Progenitor cell of endocrine pancreas (in vitro differentiated cells): ENCODE data around the gene PRSS1. TPM values are rescaled to one million over a fixed set of nuclear protein-coding genes. Genes with fewer than 3 reads are reported as not detected.

ENCODE experiments used
- DNase-seq: peaks from one replicate; pipeline ENCODE4 v3.0.0; 2021; ENCODE audit warnings: low spot score; ENCODE audit not compliant: unreplicated experiment
- H3K27ac Mint-ChIP-seq: 2 replicates; pipeline ENCODE4 v1.8.0; 2021; ENCODE audit warnings: mild to moderate bottlenecking, moderate library complexity, mixed read lengths
- H3K27me3 Mint-ChIP-seq: 2 replicates; pipeline ENCODE4 v1.8.0; 2021; ENCODE audit warnings: mixed read lengths
- H3K36me3 Mint-ChIP-seq: 2 replicates; pipeline ENCODE4 v1.8.0; 2022; ENCODE audit warnings: mixed read lengths; ENCODE audit not compliant: insufficient read depth
- H3K4me1 Mint-ChIP-seq: 2 replicates; pipeline ENCODE4 v1.8.0; 2021; ENCODE audit warnings: low read depth, mixed read lengths
- H3K4me3 Mint-ChIP-seq: 2 replicates; pipeline ENCODE4 v1.8.0; 2021; ENCODE audit warnings: low read depth, mild to moderate bottlenecking, moderate library complexity, mixed read lengths
- H3K9me3 Mint-ChIP-seq: 2 replicates; pipeline ENCODE4 v1.8.0; 2021; ENCODE audit warnings: low read depth, mixed read lengths
- total RNA-seq: library from RNA; stranded (reverse); gene quantifications from 2 replicates; pipeline ENCODE4 v1.2.1, GENCODE V29; 2021
- TF ChIP-seq, protein P1 (sequence below): fragments of 200-600 bp; sonication (generic); IDR thresholded peaks from one replicate; pipeline ENCODE4 v1.5.0; 2021; ENCODE audit warnings: antibody characterized with exemption, mild to moderate bottlenecking; ENCODE audit not compliant: unreplicated experiment

The PRSS1 gene
- total RNA-seq, 1 donor from 2014 or later = 32.1 TPM

DNA sequence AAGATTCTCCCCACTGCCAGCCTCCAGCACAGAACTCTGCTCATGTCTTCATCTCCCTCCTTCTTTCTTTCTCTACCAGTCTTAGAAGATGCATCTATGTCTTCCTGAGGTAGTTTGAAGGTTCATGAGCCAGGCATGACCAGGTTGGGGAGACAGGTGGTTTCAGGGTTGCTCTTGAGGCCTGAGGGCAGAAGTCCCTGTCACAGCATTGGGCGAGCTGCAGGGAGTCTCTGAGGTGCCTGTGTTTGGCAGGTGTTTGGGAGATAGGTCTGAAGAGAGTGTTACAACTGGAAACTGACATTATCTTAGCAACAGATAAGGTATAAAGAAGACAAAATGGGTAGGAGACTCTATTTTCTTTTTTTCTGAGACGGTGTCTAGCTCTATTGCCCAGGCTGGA lies 40.2 kb downstream of the PRSS1 start:
- Mint-ChIP-seq H3K27ac (no peak overlapping the region), H3K36me3 (no peaks in the 10 kb centered on the region), H3K9me3 (no peaks in the 10 kb centered on the region), H3K27me3 (peaks cover 57% of the 10 kb centered on the region), H3K4me3 (no peak overlapping the region), H3K4me1 (no peaks in the 10 kb centered on the region)
- no peak for DNase-seq
- TF ChIP-seq, protein P1, sequence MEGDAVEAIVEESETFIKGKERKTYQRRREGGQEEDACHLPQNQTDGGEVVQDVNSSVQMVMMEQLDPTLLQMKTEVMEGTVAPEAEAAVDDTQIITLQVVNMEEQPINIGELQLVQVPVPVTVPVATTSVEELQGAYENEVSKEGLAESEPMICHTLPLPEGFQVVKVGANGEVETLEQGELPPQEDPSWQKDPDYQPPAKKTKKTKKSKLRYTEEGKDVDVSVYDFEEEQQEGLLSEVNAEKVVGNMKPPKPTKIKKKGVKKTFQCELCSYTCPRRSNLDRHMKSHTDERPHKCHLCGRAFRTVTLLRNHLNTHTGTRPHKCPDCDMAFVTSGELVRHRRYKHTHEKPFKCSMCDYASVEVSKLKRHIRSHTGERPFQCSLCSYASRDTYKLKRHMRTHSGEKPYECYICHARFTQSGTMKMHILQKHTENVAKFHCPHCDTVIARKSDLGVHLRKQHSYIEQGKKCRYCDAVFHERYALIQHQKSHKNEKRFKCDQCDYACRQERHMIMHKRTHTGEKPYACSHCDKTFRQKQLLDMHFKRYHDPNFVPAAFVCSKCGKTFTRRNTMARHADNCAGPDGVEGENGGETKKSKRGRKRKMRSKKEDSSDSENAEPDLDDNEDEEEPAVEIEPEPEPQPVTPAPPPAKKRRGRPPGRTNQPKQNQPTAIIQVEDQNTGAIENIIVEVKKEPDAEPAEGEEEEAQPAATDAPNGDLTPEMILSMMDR = no peak

DNA sequence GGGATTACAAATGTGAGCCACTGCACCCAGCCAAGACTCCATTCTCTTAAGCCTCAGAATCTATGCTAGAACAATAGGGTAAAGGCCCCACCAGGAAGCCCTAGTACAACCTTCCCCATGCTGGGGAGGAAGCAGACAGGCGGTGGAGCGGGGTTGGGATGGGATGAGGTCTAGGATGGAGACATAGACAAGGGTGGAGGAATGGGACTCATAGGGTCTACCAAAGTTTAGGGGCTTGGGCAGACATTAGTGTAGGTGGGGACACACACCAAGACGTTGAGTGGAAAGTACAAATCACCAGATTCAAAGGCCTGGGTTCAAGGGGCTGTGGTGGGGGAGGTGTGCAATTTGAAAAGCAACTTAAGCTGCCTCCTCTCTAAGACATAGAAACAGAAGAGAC lies 40.8 kb downstream of the PRSS1 start:
- Mint-ChIP-seq H3K27me3 (peaks cover 63% of the 10 kb centered on the region), H3K4me3 (no peak overlapping the region), H3K36me3 (no peaks in the 10 kb centered on the region), H3K9me3 (no peaks in the 10 kb centered on the region), H3K27ac (no peak overlapping the region), H3K4me1 (no peaks in the 10 kb centered on the region)
- TF ChIP-seq, protein P1 = no peak
- DNase-seq = no peak

DNA sequence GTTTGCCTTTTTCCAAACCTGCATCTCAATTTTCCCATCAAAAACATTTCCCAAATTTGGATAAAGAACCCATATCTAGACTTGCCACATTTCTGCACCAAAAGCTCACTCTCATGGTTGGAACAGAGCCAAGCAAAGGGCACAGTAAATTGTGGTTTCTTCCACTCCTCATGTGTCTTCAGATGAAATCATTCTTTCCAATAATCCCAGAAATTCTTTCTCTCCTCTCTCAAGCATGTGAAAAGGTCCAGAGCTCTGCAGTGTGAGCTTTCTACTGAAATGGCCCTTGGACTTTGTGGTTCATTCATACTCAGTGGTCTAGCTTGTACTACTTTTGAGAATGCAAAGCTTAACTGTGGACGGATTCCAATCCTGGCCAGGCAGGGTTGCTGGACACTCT lies 41.3 kb downstream of the PRSS1 start:
- H3K27ac Mint-ChIP-seq = no peak overlapping the region
- TF ChIP-seq, protein P1 = no peak
- H3K36me3 Mint-ChIP-seq = no peaks in the 10 kb centered on the region
- H3K27me3 Mint-ChIP-seq = peaks cover 68% of the 10 kb centered on the region
- H3K4me3 Mint-ChIP-seq = no peak overlapping the region
- no peaks in the 10 kb centered on the region for H3K9me3 Mint-ChIP-seq
- no peaks in the 10 kb centered on the region for H3K4me1 Mint-ChIP-seq
- DNase-seq = no peak

DNA sequence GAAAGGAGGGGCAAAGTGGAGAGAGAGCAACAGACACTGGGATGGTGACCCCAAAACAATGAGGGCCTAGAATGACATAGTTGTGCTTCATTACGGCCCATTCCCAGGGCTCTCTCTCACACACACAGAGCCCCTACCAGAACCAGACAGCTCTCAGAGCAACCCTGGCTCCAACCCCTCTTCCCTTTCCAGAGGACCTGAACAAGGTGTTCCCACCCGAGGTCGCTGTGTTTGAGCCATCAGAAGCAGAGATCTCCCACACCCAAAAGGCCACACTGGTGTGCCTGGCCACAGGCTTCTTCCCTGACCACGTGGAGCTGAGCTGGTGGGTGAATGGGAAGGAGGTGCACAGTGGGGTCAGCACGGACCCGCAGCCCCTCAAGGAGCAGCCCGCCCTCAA lies 42.2 kb downstream of the PRSS1 start:
- H3K27me3 Mint-ChIP-seq = peaks cover 75% of the 10 kb centered on the region
- TF ChIP-seq, protein P1 = no peak
- H3K36me3 Mint-ChIP-seq = no peaks in the 10 kb centered on the region
- H3K27ac Mint-ChIP-seq = no peak overlapping the region
- H3K4me3 Mint-ChIP-seq = no peak overlapping the region
- peaks cover 3% of the 10 kb centered on the region for H3K4me1 Mint-ChIP-seq
- DNase-seq = no peak
- H3K9me3 Mint-ChIP-seq = no peaks in the 10 kb centered on the region

DNA sequence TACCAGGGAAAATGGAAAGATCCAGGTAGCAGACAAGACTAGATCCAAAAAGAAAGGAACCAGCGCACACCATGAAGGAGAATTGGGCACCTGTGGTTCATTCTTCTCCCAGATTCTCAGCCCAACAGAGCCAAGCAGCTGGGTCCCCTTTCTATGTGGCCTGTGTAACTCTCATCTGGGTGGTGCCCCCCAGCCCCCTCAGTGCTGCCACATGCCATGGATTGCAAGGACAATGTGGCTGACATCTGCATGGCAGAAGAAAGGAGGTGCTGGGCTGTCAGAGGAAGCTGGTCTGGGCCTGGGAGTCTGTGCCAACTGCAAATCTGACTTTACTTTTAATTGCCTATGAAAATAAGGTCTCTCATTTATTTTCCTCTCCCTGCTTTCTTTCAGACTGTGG lies 42.9 kb downstream of the PRSS1 start:
- Mint-ChIP-seq H3K9me3 (no peaks in the 10 kb centered on the region), H3K27ac (no peak overlapping the region), H3K4me3 (no peak overlapping the region), H3K27me3 (peaks cover 74% of the 10 kb centered on the region), H3K36me3 (no peaks in the 10 kb centered on the region), H3K4me1 (peaks cover 4% of the 10 kb centered on the region)
- TF ChIP-seq, protein P1 = no peak
- DNase-seq = no peak

DNA sequence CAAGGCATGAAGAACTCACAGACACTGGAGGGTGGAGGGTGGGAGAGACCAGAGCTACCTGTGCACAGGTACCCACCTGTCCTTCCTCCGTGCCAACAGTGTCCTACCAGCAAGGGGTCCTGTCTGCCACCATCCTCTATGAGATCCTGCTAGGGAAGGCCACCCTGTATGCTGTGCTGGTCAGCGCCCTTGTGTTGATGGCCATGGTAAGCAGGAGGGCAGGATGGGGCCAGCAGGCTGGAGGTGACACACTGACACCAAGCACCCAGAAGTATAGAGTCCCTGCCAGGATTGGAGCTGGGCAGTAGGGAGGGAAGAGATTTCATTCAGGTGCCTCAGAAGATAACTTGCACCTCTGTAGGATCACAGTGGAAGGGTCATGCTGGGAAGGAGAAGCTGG lies 43.3 kb downstream of the PRSS1 start:
- DNase-seq = no peak
- Mint-ChIP-seq H3K4me3 (no peak overlapping the region), H3K9me3 (no peaks in the 10 kb centered on the region), H3K4me1 (peaks cover 5% of the 10 kb centered on the region), H3K27me3 (peaks cover 73% of the 10 kb centered on the region), H3K27ac (no peak overlapping the region), H3K36me3 (no peaks in the 10 kb centered on the region)
- TF ChIP-seq, protein P1 = no peak
